Esophagus squamous epithelium (tissue), 4 donors: ENCODE data around the gene CTIF.

Experiments used
- POLR2A ChIP-seq, 4 donors: fragments of 450-650 bp; IDR thresholded peaks; one replicate each; pipeline ENCODE4 v1.6.1; 2017; ENCODE audit warnings: antibody characterized with exemption in 4 of 4, mild to moderate bottlenecking in 4 of 4, moderate library complexity in 3 of 4
- TF ChIP-seq, protein P1 (sequence below), 6 experiments: fragments of 450-650 bp in 4 of 6; fragments of 200-600 bp in 2 of 6; sonication (generic) in 2 of 6; IDR thresholded peaks; one replicate each; pipeline ENCODE4 v1.5.1; 2016 to 2019; ENCODE audit warnings: antibody characterized with exemption in 6 of 6, mild to moderate bottlenecking in 4 of 6, moderate library complexity in 4 of 6

DNA sequence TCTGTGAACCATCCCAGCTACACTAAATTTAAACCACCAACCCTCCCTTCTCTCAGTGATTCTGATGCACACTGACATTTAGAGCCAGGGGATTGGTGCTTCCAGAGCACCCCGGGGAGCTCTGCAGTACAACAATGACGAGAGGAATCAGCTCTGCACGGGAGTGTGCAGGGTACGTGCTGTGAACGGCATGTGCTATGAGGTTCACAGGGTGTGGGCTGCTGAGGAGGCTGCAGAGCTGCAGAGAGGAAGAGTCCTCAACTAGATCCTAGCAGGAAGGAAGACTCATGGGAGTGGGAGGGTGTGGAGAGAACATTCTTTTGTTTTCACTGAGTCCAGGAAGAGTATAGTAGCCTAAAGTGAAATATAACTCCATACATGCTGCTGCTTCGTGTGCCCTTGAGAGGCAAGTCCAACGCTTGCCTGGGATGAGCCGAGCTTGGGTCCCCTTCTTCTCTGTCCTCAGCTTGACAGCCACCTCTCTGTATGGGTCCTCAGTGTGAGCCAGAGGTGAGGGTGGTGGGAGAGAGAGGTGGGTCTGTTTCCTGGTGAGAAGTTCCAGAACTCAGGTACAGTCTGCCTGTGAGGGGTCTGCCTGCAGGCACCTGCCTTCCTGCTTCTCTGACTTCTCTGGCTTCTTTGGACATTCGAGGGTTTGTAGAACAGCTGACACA, 118.8 kb downstream of the CTIF start:
- TF ChIP-seq, protein P1, sequence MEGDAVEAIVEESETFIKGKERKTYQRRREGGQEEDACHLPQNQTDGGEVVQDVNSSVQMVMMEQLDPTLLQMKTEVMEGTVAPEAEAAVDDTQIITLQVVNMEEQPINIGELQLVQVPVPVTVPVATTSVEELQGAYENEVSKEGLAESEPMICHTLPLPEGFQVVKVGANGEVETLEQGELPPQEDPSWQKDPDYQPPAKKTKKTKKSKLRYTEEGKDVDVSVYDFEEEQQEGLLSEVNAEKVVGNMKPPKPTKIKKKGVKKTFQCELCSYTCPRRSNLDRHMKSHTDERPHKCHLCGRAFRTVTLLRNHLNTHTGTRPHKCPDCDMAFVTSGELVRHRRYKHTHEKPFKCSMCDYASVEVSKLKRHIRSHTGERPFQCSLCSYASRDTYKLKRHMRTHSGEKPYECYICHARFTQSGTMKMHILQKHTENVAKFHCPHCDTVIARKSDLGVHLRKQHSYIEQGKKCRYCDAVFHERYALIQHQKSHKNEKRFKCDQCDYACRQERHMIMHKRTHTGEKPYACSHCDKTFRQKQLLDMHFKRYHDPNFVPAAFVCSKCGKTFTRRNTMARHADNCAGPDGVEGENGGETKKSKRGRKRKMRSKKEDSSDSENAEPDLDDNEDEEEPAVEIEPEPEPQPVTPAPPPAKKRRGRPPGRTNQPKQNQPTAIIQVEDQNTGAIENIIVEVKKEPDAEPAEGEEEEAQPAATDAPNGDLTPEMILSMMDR (IDR thresholded peaks at IDR 0.05), result no peak
- TF ChIP-seq POLR2A (IDR thresholded peaks at IDR 0.05), result no peak
